Measurements from ENCODE around the gene GNRHR. TPM values are rescaled to one million over a fixed set of nuclear protein-coding genes. Genes with fewer than 3 reads are reported as not detected.
"Not testable (repeated sequence)": the region's sequence is repeated elsewhere in the genome, so short reads cannot be mapped to it uniquely, and the experiment has no call there.

The GNRHR gene
- polyA plus RNA-seq, 1 donor (not counting 4 experiments of a cell fraction or from before 2014, with no cell fraction given): 0.24 TPM

DNA sequence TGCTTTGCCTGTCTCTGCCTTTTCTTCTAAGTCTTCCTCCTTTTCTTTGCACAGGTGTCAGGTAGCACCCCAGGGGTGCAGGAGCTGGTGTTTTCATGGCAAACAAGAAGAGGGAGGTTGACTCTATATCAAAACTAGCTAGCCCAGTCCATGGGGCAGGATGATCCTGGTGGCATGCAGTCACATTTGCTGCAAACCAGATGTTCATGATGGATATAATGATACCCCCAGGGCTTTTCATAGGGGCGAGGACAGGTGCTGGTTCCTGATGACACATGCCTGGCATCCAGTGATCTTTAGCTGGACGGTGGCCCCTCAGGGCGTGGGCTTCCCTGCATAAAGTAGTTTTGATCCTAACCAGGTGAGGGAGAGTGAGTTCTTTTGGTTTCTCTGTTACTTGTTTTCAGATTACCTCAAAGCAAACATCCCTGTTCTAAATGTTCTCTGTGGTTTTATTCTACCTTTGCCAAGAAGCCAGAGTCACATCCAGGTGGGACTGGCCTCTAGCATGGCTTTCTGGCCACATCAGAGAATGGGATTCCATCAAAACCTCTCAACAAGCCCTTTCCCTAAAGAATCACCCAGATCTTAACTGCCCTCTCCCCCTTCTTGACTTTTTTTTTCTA lies 42.1 kb downstream of the GNRHR start:
- Histone ChIP-seq H3K9me3 (ENCODE audit: control insufficient read depth, low read depth, low read length) (no peaks in the 10 kb centered on the region), H3K4me3 (ENCODE audit: control insufficient read depth in 2 of 3, extremely low read depth in 1 of 3, insufficient read depth in 2 of 3, low read depth in 1 of 3, low read length in 3 of 3) (no peak overlapping the region), H3K9me1 (ENCODE audit: control insufficient read depth, extremely low read depth, insufficient read depth, low read length) (no peaks in the 10 kb centered on the region), H2AFZ (ENCODE audit: control insufficient read depth, low read length) (no peak overlapping the region), H3K27me3 (ENCODE audit: control insufficient read depth, extremely low read depth, insufficient read depth, low read length) (no peaks in the 10 kb centered on the region), H3K9ac (ENCODE audit: control insufficient read depth, extremely low read depth, insufficient read depth, low read length) (no peak overlapping the region), H3K4me2 (ENCODE audit: control insufficient read depth, extremely low read depth, insufficient read depth, low read depth, low read length) (peak overlapping the region; percentile 57), H3K4me1 (ENCODE audit: control insufficient read depth, extremely low read depth, insufficient read depth, low read length) (peaks cover 31% of the 10 kb centered on the region), H3K27ac (ENCODE audit: control insufficient read depth, insufficient read depth, low read length) (peak overlapping the region; percentile 81), H3K36me3 (ENCODE audit: control insufficient read depth in 2 of 2, extremely low read depth in 1 of 2, insufficient read depth in 2 of 2, low read length in 2 of 2) (peaks cover 0 to 10% of the 10 kb centered on the region in 2 experiments), H3K79me2 (ENCODE audit: control insufficient read depth, insufficient read depth, low read length) (peaks cover 49% of the 10 kb centered on the region), H4K20me1 (ENCODE audit: control insufficient read depth, extremely low read depth, insufficient read depth, low read length) (no peaks in the 10 kb centered on the region)
- dilution Hi-C loops (cut with MboI; ENCODE audit: extremely low pct_ligation_motif_present, low sequenced_read_pairs): no loop called here
- DNase-seq (ENCODE audit: low read depth, low spot score): peak; percentile 38
- TF ChIP-seq, protein P1, sequence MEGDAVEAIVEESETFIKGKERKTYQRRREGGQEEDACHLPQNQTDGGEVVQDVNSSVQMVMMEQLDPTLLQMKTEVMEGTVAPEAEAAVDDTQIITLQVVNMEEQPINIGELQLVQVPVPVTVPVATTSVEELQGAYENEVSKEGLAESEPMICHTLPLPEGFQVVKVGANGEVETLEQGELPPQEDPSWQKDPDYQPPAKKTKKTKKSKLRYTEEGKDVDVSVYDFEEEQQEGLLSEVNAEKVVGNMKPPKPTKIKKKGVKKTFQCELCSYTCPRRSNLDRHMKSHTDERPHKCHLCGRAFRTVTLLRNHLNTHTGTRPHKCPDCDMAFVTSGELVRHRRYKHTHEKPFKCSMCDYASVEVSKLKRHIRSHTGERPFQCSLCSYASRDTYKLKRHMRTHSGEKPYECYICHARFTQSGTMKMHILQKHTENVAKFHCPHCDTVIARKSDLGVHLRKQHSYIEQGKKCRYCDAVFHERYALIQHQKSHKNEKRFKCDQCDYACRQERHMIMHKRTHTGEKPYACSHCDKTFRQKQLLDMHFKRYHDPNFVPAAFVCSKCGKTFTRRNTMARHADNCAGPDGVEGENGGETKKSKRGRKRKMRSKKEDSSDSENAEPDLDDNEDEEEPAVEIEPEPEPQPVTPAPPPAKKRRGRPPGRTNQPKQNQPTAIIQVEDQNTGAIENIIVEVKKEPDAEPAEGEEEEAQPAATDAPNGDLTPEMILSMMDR (optimal IDR thresholded peaks at IDR 0.05 in 1 of 3, IDR thresholded peaks at IDR 0.05 in 1 of 3, conservative IDR thresholded peaks at IDR 0.05 in 1 of 3; ENCODE audit: extremely low read depth in 1 of 3, insufficient read depth in 2 of 3, low read length in 3 of 3): no peak
- TF ChIP-seq EZH2 (IDR thresholded peaks at IDR 0.05; ENCODE audit: low read length): no peak
- peak; percentile 36 for FAIRE-seq

DNA sequence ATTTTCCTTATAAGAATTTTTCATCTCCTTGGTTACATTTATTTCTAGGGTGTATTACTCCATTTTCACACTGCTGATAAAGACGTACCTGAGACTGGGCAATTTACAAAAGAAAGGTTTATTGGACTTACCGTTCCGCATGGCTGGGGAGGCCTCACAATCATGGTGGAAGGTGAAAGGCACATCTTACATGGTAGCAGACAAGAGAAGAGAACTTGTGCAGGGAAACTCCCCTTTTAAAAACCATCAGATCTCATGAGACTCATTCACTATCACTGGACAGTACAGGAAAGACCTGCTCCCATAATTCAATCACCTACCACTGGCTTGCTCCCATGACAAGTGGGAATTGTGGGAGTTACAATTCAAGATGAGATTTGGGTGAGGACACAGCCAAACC lies 47.5 kb downstream of the GNRHR start:
- dilution Hi-C loops (cut with MboI; ENCODE audit: extremely low pct_ligation_motif_present, low sequenced_read_pairs); H4K20me1 ChIP-seq (ENCODE audit: control insufficient read depth, extremely low read depth, insufficient read depth, low read length); H3K4me2 ChIP-seq (ENCODE audit: control insufficient read depth, extremely low read depth, insufficient read depth, low read depth, low read length); H2AFZ ChIP-seq (ENCODE audit: control insufficient read depth, low read length); H3K4me3 ChIP-seq (ENCODE audit: control insufficient read depth in 2 of 3, extremely low read depth in 1 of 3, insufficient read depth in 2 of 3, low read depth in 1 of 3, low read length in 3 of 3); H3K27me3 ChIP-seq (ENCODE audit: control insufficient read depth, extremely low read depth, insufficient read depth, low read length); H3K27ac ChIP-seq (ENCODE audit: control insufficient read depth, insufficient read depth, low read length); DNase-seq (ENCODE audit: low read depth, low spot score); H3K9me3 ChIP-seq (ENCODE audit: control insufficient read depth, low read depth, low read length); H3K9me1 ChIP-seq (ENCODE audit: control insufficient read depth, extremely low read depth, insufficient read depth, low read length); H3K9ac ChIP-seq (ENCODE audit: control insufficient read depth, extremely low read depth, insufficient read depth, low read length); H3K36me3 ChIP-seq (ENCODE audit: control insufficient read depth in 2 of 2, extremely low read depth in 1 of 2, insufficient read depth in 2 of 2, low read length in 2 of 2): not testable (repeated sequence)
- Histone ChIP-seq H3K79me2 (ENCODE audit: control insufficient read depth, insufficient read depth, low read length) (peaks cover 80% of the 10 kb centered on the region), H3K4me1 (ENCODE audit: control insufficient read depth, extremely low read depth, insufficient read depth, low read length) (peaks cover 13% of the 10 kb centered on the region)
- peak; percentile 26 for FAIRE-seq

DNA sequence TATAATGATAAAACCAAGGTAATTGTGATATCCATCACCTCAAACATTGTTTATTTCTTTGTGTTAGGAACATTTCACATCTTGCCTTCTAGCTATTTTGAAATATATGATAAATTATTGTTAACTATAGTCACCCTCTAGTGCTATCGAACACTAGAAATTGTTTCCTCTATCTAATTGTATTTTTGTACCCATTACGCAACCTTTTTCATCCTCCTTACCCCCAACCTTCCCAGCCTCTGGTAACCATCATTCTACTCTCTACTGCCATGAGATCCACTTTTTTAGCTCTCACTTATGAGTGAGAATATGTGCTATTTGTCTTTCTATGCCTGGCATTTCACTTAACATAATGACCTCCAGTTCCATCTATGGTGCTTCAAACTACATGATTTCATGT lies 49.3 kb downstream of the GNRHR start:
- no peak overlapping the region for H3K9ac ChIP-seq (ENCODE audit: control insufficient read depth, extremely low read depth, insufficient read depth, low read length)
- H3K27me3 ChIP-seq (ENCODE audit: control insufficient read depth, extremely low read depth, insufficient read depth, low read length): no peaks in the 10 kb centered on the region
- H4K20me1 ChIP-seq (ENCODE audit: control insufficient read depth, extremely low read depth, insufficient read depth, low read length): no peaks in the 10 kb centered on the region
- FAIRE-seq (no peak), DNase-seq (ENCODE audit: low read depth, low spot score) (no peak)
- no peaks in the 10 kb centered on the region for H3K9me1 ChIP-seq (ENCODE audit: control insufficient read depth, extremely low read depth, insufficient read depth, low read length)
- H3K4me1 ChIP-seq (ENCODE audit: control insufficient read depth, extremely low read depth, insufficient read depth, low read length): peaks cover 13% of the 10 kb centered on the region
- TF ChIP-seq EZH2 (IDR thresholded peaks at IDR 0.05; ENCODE audit: low read length): no peak
- TF ChIP-seq, protein P1 (optimal IDR thresholded peaks at IDR 0.05 in 1 of 3, IDR thresholded peaks at IDR 0.05 in 1 of 3, conservative IDR thresholded peaks at IDR 0.05 in 1 of 3; ENCODE audit: extremely low read depth in 1 of 3, insufficient read depth in 2 of 3, low read length in 3 of 3): no peak
- H3K4me3 ChIP-seq (ENCODE audit: control insufficient read depth in 2 of 3, extremely low read depth in 1 of 3, insufficient read depth in 2 of 3, low read depth in 1 of 3, low read length in 3 of 3): no peak overlapping the region
- H3K27ac ChIP-seq (ENCODE audit: control insufficient read depth, insufficient read depth, low read length): no peak overlapping the region
- dilution Hi-C loops (cut with MboI; ENCODE audit: extremely low pct_ligation_motif_present, low sequenced_read_pairs): no loop called here
- peaks cover 0 to 8% of the 10 kb centered on the region in 2 experiments for H3K36me3 ChIP-seq (ENCODE audit: control insufficient read depth in 2 of 2, extremely low read depth in 1 of 2, insufficient read depth in 2 of 2, low read length in 2 of 2)
- H2AFZ ChIP-seq (ENCODE audit: control insufficient read depth, low read length): no peak overlapping the region
- peaks cover 86% of the 10 kb centered on the region for H3K79me2 ChIP-seq (ENCODE audit: control insufficient read depth, insufficient read depth, low read length)
- H3K4me2 ChIP-seq (ENCODE audit: control insufficient read depth, extremely low read depth, insufficient read depth, low read depth, low read length): no peak overlapping the region
- H3K9me3 ChIP-seq (ENCODE audit: control insufficient read depth, low read depth, low read length): peaks cover 2% of the 10 kb centered on the region
